Brain microvascular endothelial cell (primary cell): Measurements from ENCODE around the gene MTHFR.

Source experiments
- DNase-seq: peaks from one replicate; pipeline ENCODE4 v3.0.0-alpha.2; 2020
- H3K27ac ChIP-seq: fragments of 250-450 bp; sonication (Bioruptor Pico); 2 replicates; pipeline ENCODE4 v1.5.1; 2020; ENCODE audit warnings: mild to moderate bottlenecking, moderate library complexity
- H3K27me3 ChIP-seq: fragments of 250-450 bp; sonication (Bioruptor Pico); replicated peaks from 2 replicates; pipeline ENCODE4 v1.5.1; 2020; ENCODE audit warnings: mild to moderate bottlenecking
- H3K36me3 ChIP-seq: fragments of 250-450 bp; sonication (Bioruptor Pico); replicated peaks from 2 replicates; pipeline ENCODE4 v1.5.1; 2020; ENCODE audit warnings: mild to moderate bottlenecking
- H3K4me3 ChIP-seq: 2 replicates; pipeline ENCODE4 v1.5.1; 2011; ENCODE audit warnings: low read depth, mild to moderate bottlenecking, control low read depth, low read length, moderate library complexity
- in situ Hi-C: cut with HindIII; loops from 2 replicates; pipeline ENCODE4 v1.10.0; 2017; ENCODE audit warnings: low sequenced_read_pairs, low pct_ligation_motif_present
- TF ChIP-seq, protein P1 (sequence below): IDR thresholded peaks from 2 replicates; pipeline ENCODE4 v1.5.1; 2011; ENCODE audit warnings: low read depth, mild to moderate bottlenecking, moderate library complexity, low read length, control low read depth, inconsistent platforms; ENCODE audit errors: missing control alignments

The MTHFR gene

DNA sequence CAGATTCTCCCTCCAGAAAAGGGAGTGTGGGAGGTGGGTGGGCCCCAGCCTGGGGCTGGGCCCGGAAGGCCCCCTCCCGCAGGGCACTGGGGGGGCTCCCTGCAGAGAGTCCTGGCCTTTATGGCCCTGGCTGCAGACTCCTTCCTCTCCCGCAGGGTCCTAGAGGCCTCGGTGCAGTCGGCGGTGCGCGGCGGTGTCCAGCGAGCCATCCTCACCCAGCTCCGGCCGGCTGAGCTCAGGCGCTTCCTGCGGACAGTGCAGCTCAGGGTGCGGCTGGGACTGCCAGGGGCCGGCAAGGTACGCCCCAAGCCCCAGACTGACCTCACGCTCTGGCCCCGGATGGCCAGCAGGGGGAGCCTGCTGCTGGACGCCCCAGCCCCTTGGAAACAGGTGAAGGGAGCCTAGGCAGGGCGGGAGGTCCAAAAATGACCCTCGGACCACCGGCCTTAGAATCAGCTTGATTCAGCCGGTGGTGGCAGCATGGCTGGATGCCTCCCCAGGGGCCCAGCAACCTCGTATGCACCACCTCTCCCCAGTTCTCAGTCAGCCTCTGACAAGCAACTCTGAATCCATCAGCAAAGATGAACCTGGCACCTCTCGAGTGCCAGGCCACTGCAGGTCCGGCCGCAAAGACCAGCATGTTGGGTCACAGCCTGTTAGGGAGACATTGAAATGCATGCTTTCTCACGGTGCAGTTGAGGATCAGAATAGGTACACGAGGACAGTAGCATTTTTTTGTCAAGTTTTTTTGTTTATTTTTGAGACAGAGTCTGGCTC is 20.6 kb downstream of the MTHFR start:
- H3K27me3 ChIP-seq: no peaks in the 10 kb centered on the region
- TF ChIP-seq, protein P1, sequence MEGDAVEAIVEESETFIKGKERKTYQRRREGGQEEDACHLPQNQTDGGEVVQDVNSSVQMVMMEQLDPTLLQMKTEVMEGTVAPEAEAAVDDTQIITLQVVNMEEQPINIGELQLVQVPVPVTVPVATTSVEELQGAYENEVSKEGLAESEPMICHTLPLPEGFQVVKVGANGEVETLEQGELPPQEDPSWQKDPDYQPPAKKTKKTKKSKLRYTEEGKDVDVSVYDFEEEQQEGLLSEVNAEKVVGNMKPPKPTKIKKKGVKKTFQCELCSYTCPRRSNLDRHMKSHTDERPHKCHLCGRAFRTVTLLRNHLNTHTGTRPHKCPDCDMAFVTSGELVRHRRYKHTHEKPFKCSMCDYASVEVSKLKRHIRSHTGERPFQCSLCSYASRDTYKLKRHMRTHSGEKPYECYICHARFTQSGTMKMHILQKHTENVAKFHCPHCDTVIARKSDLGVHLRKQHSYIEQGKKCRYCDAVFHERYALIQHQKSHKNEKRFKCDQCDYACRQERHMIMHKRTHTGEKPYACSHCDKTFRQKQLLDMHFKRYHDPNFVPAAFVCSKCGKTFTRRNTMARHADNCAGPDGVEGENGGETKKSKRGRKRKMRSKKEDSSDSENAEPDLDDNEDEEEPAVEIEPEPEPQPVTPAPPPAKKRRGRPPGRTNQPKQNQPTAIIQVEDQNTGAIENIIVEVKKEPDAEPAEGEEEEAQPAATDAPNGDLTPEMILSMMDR: peak; percentile 85
- DNase-seq: no peak
- H3K4me3 ChIP-seq: peak overlapping the region; percentile 26
- H3K27ac ChIP-seq: no peak overlapping the region
- in situ Hi-C loops: no loop called here
- H3K36me3 ChIP-seq: no peaks in the 10 kb centered on the region

DNA sequence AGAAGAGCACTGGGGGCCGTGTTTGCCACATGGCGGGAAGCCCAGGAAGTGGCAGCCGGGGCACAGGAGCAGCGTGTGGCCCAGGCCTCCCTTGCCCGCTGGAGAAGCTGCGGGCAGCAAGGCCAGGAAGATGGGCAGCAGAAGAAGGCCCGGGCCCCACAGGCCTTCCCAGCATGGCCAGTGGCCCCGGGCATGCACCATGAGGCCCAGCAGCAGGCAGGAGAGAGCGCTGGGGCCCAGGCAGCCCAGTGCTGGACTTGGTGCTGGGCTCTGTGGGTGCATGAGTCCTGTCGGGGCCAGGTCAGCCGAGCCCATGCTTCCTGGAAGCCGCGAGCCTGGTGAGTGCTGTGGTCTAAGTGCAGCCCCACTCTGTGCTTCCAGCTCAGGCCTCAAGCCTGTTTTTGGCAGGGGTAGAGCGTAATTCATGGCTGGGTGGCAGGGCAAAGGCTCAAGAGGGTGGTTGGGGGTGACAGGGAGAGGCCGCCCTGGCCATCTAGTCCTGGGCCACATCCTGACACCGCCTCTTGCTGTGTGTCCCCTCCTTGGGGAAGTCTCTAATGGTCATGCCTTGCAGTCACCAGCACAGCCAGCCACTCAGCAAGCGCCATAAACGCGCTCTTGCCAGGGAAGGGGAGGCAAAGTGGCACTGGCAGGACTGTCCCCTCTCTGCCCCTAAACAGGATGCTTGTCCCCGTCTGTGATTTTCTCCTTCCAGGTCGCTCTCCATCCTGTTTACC is 21.3 kb downstream of the MTHFR start:
- DNase-seq: no peak
- no peaks in the 10 kb centered on the region for H3K27me3 ChIP-seq
- in situ Hi-C loops: no loop called here
- no peak overlapping the region for H3K4me3 ChIP-seq
- TF ChIP-seq, protein P1: no peak
- no peak overlapping the region for H3K27ac ChIP-seq
- H3K36me3 ChIP-seq: no peaks in the 10 kb centered on the region

DNA sequence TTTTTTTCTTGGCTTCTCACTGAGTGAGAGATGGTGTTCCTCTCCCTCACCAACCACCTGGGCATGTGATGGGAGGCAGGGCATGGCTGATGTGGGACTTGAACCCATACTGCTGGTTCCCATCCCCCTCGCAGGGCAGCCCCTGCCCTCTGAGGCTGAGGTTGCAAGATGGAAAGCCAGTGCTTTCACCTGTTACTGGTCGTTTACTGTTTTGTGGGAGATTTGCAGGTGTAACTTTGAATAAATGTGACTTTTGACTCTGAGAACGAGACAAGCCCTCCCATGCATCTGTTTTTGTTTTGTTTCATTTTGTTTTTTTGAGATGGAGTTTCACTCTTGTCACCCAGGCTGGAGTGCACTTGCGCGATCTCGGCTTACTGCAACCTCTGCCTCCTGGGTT is 22.2 kb downstream of the MTHFR start:
- in situ Hi-C loops: no loop called here
- DNase-seq: no peak
- H3K36me3 ChIP-seq: no peaks in the 10 kb centered on the region

DNA sequence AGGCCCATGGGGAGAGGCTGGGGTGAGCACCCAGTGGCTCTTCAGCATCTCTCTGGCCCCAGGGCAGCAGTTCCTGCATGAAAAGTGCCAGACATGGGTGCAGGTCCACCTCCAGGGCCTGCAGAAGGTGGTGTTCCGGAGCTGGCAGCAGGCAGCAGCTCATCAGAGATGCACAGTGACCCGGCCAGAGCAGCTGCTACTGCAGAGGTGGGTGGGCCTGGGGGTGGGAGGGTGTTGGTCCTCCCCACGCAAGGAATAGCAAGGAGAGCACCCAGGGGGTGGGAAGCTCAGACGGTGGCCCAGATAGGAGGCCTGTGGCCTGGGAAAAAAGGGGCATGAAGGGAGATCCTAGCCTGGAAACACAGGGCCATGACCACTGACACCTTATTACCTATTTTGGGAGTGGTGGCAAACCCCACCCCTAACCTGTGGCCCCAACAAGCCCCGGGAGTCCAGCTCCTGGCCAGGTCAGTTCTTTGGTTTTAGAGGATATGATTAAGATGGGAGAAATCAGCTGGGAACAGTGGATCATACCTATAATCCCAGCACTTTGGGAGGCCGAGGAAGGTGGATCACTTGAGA is 23.5 kb downstream of the MTHFR start:
- in situ Hi-C loops: no loop called here
- no peak for DNase-seq
- no peak overlapping the region for H3K27ac ChIP-seq
- H3K36me3 ChIP-seq: no peaks in the 10 kb centered on the region
- H3K27me3 ChIP-seq: no peaks in the 10 kb centered on the region
- TF ChIP-seq, protein P1: no peak
- no peak overlapping the region for H3K4me3 ChIP-seq

More for the DNA sequence above, 22.2 kb downstream of the MTHFR start:
- Histone ChIP-seq H3K27me3 (no peaks in the 10 kb centered on the region), H3K27ac (no peak overlapping the region), H3K4me3 (no peak overlapping the region)
- TF ChIP-seq, protein P1: no peak

DNA sequence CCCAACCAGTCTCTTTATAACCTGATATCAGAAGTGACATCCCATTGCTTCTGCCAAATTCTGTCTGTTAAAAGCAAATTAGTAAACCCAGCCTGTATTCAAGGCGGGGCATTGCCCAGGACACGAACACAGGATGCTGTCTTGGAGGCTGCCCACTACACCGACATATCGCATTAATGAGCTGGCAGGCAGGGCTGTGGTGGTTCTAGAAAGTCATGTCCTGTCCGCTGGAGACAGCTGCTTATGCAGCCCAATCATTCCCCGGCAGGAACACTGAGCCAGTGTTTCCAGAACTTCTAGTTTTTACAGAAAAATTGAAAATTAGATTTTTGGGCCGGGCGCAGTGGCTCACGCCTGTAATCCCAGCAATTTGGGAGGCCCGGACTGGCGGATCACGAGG is 24.5 kb downstream of the MTHFR start:
- no peaks in the 10 kb centered on the region for H3K36me3 ChIP-seq
- H3K27me3 ChIP-seq: no peaks in the 10 kb centered on the region
- TF ChIP-seq, protein P1: no peak
- in situ Hi-C loops: no loop called here
- no peak overlapping the region for H3K27ac ChIP-seq
- H3K4me3 ChIP-seq: no peak overlapping the region
- no peak for DNase-seq
